HepG2 (cell line): ENCODE results near the gene TUBGCP6. TPM values are rescaled to one million over a fixed set of nuclear protein-coding genes. Genes with fewer than 3 reads are reported as not detected.

ENCODE experiments used
- ELF1 ChIP-seq: sonication (generic); formaldehyde crosslinking; IDR thresholded peaks from 2 replicates; pipeline ENCODE4 v1.4.0; 2020; ENCODE audit warnings: missing genetic modification reagents
- ELF3 ChIP-seq: IDR thresholded peaks from 2 replicates; pipeline ENCODE4 v1.6.1; 2016; ENCODE audit warnings: missing genetic modification reagents, missing compliant biosample characterization
- GATAD2A ChIP-seq: IDR thresholded peaks from 2 replicates; pipeline ENCODE4 v1.6.1; 2016
- HNRNPLL ChIP-seq: fragments of 200-400 bp; formaldehyde crosslinking; IDR thresholded peaks from 2 replicates; pipeline ENCODE4 v1.6.1; 2017; ENCODE audit warnings: mild to moderate bottlenecking, low read depth, low read length; ENCODE audit not compliant: poor library complexity, severe bottlenecking
- KAT8 ChIP-seq: IDR thresholded peaks from 2 replicates; pipeline ENCODE4 v1.6.1; 2016; ENCODE audit warnings: missing genetic modification reagents, missing compliant biosample characterization
- KLF6 ChIP-seq: IDR thresholded peaks from 2 replicates; pipeline ENCODE4 v1.8.0; 2016; ENCODE audit warnings: missing biosample characterization, missing genetic modification reagents
- LCORL ChIP-seq, 2 experiments: fragments of 450-650 bp in 1 of 2; sonication (generic) in 1 of 2; formaldehyde crosslinking in 1 of 2; IDR thresholded peaks; 2 replicates each; pipeline versions ENCODE4 v1.5.0 to v1.6.1; 2017 to 2020; ENCODE audit warnings: antibody characterized with exemption in 1 of 2, missing genetic modification reagents in 1 of 2
- RBFOX2 ChIP-seq: fragments of 200-400 bp; formaldehyde crosslinking; IDR thresholded peaks from 2 replicates; pipeline ENCODE4 v1.6.1; 2017; ENCODE audit warnings: low read depth, mild to moderate bottlenecking, low read length
- REXO4 ChIP-seq: sonication (generic); formaldehyde crosslinking; IDR thresholded peaks from 2 replicates; pipeline ENCODE4 v1.8.0; 2022; ENCODE audit warnings: missing genetic modification reagents, mild to moderate bottlenecking, borderline replicate concordance
- RFXAP ChIP-seq: sonication (generic); formaldehyde crosslinking; IDR thresholded peaks from 2 replicates; pipeline ENCODE4 v1.4.0; 2020; ENCODE audit warnings: missing genetic modification reagents, borderline replicate concordance
- SAP130 ChIP-seq: IDR thresholded peaks from 2 replicates; pipeline ENCODE4 v1.6.1; 2016; ENCODE audit warnings: low read depth
- SIN3A ChIP-seq: IDR thresholded peaks from 2 replicates; pipeline ENCODE4 v1.6.1; 2011; ENCODE audit warnings: low read depth, mild to moderate bottlenecking, control low read depth, low read length, borderline replicate concordance
- SOX6 ChIP-seq, 2 experiments: fragments of 450-650 bp in 1 of 2; sonication (generic) in 1 of 2; formaldehyde crosslinking in 1 of 2; IDR thresholded peaks; 2 replicates each; pipeline versions ENCODE4 v1.4.0 to v1.6.1; 2017 to 2020; ENCODE audit warnings: antibody characterized with exemption in 1 of 2, mild to moderate bottlenecking in 1 of 2, missing genetic modification reagents in 1 of 2
- SRSF4 ChIP-seq: fragments of 200-400 bp; formaldehyde crosslinking; IDR thresholded peaks from one replicate; pipeline ENCODE4 v1.6.1; 2018; ENCODE audit warnings: mild to moderate bottlenecking, low read depth, low read length, moderate library complexity; ENCODE audit not compliant: poor library complexity, severe bottlenecking
- TMF1 ChIP-seq: sonication (generic); formaldehyde crosslinking; IDR thresholded peaks from 2 replicates; pipeline ENCODE4 v1.8.1; 2022; ENCODE audit warnings: low read depth, missing genetic modification reagents
- ZFAT ChIP-seq: sonication (generic); formaldehyde crosslinking; conservative IDR thresholded peaks from 2 replicates; pipeline ENCODE4 v1.8.1; 2023; ENCODE audit warnings: missing genetic modification reagents, inconsistent platforms
- ZFP82 ChIP-seq: sonication (generic); formaldehyde crosslinking; IDR thresholded peaks from 2 replicates; pipeline ENCODE4 v1.5.1; 2020; ENCODE audit warnings: mild to moderate bottlenecking, missing genetic modification reagents, borderline replicate concordance
- ZNF136 ChIP-seq: sonication (generic); formaldehyde crosslinking; IDR thresholded peaks from 2 replicates; pipeline ENCODE4 v1.8.1; 2022; ENCODE audit warnings: low read depth, mild to moderate bottlenecking, moderate library complexity, missing genetic modification reagents
- ZNF331 ChIP-seq: sonication (generic); formaldehyde crosslinking; IDR thresholded peaks from 2 replicates; pipeline ENCODE4 v1.4.0; 2020; ENCODE audit warnings: missing genetic modification reagents
- ZNF768 ChIP-seq: sonication (generic); formaldehyde crosslinking; IDR thresholded peaks from 2 replicates; pipeline ENCODE4 v1.4.0; 2020; ENCODE audit warnings: missing genetic modification reagents
- polyA plus RNA-seq, 8 experiments: library from polyadenylated mRNA; depleted of rRNA in 3 of 8; stranded (reverse) in 7 of 8; unstranded in 1 of 8; fragments of >200 nt; fragmentation: Illumina TruSeq in 4 of 8; extraction: Trizol in 4 of 8; gene quantifications; 2 replicates each; pipeline versions ENCODE4 v1.2.1 to v1.2.3, GENCODE V29; 2011 to 2016; ENCODE audit warnings: low read depth in 4 of 8, missing spikeins in 1 of 8, mixed read lengths in 1 of 8; ENCODE audit not compliant: insufficient read depth in 1 of 8
- total RNA-seq, 5 experiments: library from RNA; depleted of rRNA; stranded (reverse); fragments of >200 nt; fragmentation: Illumina TruSeq; extraction: Trizol; gene quantifications; 2 replicates each; pipeline ENCODE4 v1.2.3, GENCODE V29; 2016; ENCODE audit warnings: low read depth in 1 of 5
- TF ChIP-seq, protein P1 (sequence below): IDR thresholded peaks from 2 replicates; pipeline ENCODE4 v1.6.1; 2016; ENCODE audit warnings: missing genetic modification reagents, missing compliant biosample characterization
- TF ChIP-seq, protein P2 (sequence below): sonication (generic); IDR thresholded peaks from 2 replicates; pipeline ENCODE4 v1.6.1; 2016; ENCODE audit warnings: low read depth, borderline replicate concordance
- TF ChIP-seq, protein P3 (sequence below): sonication (generic); formaldehyde crosslinking; IDR thresholded peaks from 2 replicates; pipeline ENCODE4 v1.4.0; 2020; ENCODE audit warnings: mild to moderate bottlenecking, missing genetic modification reagents, borderline replicate concordance

The TUBGCP6 gene
- total and polyA plus RNA-seq, 2 of the 13 experiments (the other 11 are each of a cell fraction or from before 2014, with no cell fraction given), result 14.6 to 15.7 TPM

DNA sequence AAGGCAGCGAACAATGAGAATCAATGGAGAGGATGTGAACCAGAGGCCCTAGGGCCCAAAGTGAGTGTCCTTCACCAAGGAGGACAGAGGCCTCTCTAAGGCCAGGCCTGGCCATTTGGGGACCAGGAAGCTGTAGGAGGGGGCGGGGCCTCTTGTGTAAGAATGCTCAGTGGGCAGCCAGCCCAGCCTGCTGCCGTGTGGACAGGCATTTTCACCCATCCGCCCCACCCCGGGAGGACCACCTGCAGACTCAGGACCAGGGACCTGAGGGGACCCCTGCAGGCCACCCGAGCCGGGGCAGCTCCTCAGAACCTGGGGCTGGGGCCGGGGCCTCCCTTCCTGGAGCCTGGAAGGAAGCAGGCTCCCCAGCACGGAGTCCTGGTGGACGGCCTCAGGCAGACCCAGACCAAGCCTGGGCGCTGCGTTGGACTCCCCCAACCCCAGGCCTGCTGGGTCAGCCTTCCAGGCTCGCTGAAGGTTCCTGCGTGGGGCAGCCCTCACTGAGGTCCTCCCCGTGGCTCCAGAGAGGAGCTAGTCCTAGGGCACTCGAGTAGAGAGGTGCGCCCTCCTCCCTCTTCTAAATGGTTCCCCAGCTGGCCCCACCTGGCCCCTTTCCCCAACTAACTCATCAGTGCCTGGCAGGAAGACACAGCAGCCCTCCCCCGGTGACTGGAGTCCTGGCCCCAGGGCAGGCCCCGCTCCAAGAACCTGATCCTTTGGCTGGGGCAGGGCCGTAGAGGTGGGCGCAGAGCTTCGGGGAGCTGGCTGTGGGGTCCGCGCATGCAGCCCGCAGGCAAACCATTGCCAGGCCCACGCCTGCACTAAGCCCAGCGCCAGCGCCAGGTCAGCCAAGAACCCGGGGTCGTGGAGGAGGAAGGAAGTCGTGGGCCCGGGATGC is 60.6 kb downstream of the TUBGCP6 start (continued):
- TF ChIP-seq ELF1 (CRISPR knock-in tag), result peak; percentile 72; the same call in 1 of the 2 replicates
- TF ChIP-seq ZNF136 (CRISPR knock-in tag), result no peak
- TF ChIP-seq KAT8, result peak; percentile 65
- TF ChIP-seq ELF3 (CRISPR knock-in tag), result peak; percentile 62; the same call in 1 of the 2 replicates
- TF ChIP-seq ZNF768 (CRISPR knock-in tag), result peak; percentile 3; the same call in 1 of the 2 replicates
- TF ChIP-seq, protein P1, sequence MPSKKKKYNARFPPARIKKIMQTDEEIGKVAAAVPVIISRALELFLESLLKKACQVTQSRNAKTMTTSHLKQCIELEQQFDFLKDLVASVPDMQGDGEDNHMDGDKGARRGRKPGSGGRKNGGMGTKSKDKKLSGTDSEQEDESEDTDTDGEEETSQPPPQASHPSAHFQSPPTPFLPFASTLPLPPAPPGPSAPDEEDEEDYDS, result peak; percentile 40; the same call in 1 of the 2 replicates
- no peak; the same call in 1 of the 2 replicates for TF ChIP-seq GATAD2A (CRISPR knock-in tag)
- 0 out of 2 replicates have a peak, but pooled peaks have one; percentile 5 for TF ChIP-seq ZNF331 (CRISPR knock-in tag)
- TF ChIP-seq HNRNPLL, result peak; percentile 18
- no peak for TF ChIP-seq ZFP82
- TF ChIP-seq, protein P2, sequence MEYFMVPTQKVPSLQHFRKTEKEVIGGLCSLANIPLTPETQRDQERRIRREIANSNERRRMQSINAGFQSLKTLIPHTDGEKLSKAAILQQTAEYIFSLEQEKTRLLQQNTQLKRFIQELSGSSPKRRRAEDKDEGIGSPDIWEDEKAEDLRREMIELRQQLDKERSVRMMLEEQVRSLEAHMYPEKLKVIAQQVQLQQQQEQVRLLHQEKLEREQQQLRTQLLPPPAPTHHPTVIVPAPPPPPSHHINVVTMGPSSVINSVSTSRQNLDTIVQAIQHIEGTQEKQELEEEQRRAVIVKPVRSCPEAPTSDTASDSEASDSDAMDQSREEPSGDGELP, result no peak
- TF ChIP-seq SRSF4, result no peak
- TF ChIP-seq RBFOX2, result 0 out of 2 replicates have a peak, but pooled peaks have one; percentile 39
- no peak for TF ChIP-seq SOX6 (IDR thresholded peaks at IDR 0.05)
- 0 out of 2 replicates have a peak, but pooled peaks have one; percentile 14 for TF ChIP-seq SOX6 (CRISPR knock-in tag; IDR thresholded peaks at IDR 0.05)
- TF ChIP-seq KLF6, result 0 out of 2 replicates have a peak, but pooled peaks have one; percentile 21
- peak; percentile 48 for TF ChIP-seq SAP130 (CRISPR knock-in tag)
- no peak for TF ChIP-seq ZFAT (CRISPR knock-in tag)
- TF ChIP-seq REXO4 (CRISPR knock-in tag), result no peak
- no peak for TF ChIP-seq SIN3A
- no peak for TF ChIP-seq RFXAP (CRISPR knock-in tag)
- TF ChIP-seq LCORL (IDR thresholded peaks at IDR 0.05), result no peak
- peak; percentile 66; the same call in 1 of the 2 replicates for TF ChIP-seq LCORL (CRISPR knock-in tag; IDR thresholded peaks at IDR 0.05)
- TF ChIP-seq TMF1 (CRISPR knock-in tag), result no peak
- TF ChIP-seq, protein P3, sequence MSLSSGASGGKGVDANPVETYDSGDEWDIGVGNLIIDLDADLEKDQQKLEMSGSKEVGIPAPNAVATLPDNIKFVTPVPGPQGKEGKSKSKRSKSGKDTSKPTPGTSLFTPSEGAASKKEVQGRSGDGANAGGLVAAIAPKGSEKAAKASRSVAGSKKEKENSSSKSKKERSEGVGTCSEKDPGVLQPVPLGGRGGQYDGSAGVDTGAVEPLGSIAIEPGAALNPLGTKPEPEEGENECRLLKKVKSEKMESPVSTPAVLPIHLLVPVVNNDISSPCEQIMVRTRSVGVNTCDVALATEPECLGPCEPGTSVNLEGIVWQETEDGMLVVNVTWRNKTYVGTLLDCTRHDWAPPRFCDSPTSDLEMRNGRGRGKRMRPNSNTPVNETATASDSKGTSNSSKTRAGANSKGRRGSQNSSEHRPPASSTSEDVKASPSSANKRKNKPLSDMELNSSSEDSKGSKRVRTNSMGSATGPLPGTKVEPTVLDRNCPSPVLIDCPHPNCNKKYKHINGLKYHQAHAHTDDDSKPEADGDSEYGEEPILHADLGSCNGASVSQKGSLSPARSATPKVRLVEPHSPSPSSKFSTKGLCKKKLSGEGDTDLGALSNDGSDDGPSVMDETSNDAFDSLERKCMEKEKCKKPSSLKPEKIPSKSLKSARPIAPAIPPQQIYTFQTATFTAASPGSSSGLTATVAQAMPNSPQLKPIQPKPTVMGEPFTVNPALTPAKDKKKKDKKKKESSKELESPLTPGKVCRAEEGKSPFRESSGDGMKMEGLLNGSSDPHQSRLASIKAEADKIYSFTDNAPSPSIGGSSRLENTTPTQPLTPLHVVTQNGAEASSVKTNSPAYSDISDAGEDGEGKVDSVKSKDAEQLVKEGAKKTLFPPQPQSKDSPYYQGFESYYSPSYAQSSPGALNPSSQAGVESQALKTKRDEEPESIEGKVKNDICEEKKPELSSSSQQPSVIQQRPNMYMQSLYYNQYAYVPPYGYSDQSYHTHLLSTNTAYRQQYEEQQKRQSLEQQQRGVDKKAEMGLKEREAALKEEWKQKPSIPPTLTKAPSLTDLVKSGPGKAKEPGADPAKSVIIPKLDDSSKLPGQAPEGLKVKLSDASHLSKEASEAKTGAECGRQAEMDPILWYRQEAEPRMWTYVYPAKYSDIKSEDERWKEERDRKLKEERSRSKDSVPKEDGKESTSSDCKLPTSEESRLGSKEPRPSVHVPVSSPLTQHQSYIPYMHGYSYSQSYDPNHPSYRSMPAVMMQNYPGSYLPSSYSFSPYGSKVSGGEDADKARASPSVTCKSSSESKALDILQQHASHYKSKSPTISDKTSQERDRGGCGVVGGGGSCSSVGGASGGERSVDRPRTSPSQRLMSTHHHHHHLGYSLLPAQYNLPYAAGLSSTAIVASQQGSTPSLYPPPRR (CRISPR knock-in tag), result 0 out of 2 replicates have a peak, but pooled peaks have one; percentile 6
